HCT116 (cell line): ENCODE measurements around the gene SEMA4A.

Experiments used
- CBX3 ChIP-seq: IDR thresholded peaks from 2 replicates; pipeline ENCODE4 v1.6.1; 2012; ENCODE audit warnings: low read depth
- EGR1 ChIP-seq: IDR thresholded peaks from 2 replicates; pipeline ENCODE4 v1.6.1; 2012; ENCODE audit warnings: low read depth
- ELF1 ChIP-seq: IDR thresholded peaks from 2 replicates; pipeline ENCODE4 v1.6.1; 2012; ENCODE audit warnings: low read depth, borderline replicate concordance
- EZH2 ChIP-seq: fragments of 200-600 bp; sonication (generic); IDR thresholded peaks from 2 replicates; pipeline ENCODE4 v1.6.1; 2017; ENCODE audit warnings: antibody characterized with exemption, mixed run types
- EZH2phosphoT487 ChIP-seq: fragments of 200-600 bp; IDR thresholded peaks from 2 replicates; pipeline ENCODE4 v1.6.1; 2018; ENCODE audit warnings: antibody characterized with exemption, borderline replicate concordance
- FOSL1 ChIP-seq: IDR thresholded peaks from 2 replicates; pipeline ENCODE4 v1.6.1; 2012; ENCODE audit warnings: low read depth
- POLR2A ChIP-seq: IDR thresholded peaks from 2 replicates; pipeline ENCODE4 v1.7.0; 2011; ENCODE audit warnings: borderline replicate concordance; ENCODE audit not compliant: insufficient read depth, insufficient read length; ENCODE audit errors: extremely low read depth
- POLR2AphosphoS5 ChIP-seq: IDR thresholded peaks from 2 replicates; pipeline ENCODE4 v1.6.1; 2011; ENCODE audit warnings: mild to moderate bottlenecking, low read depth, low read length, moderate library complexity
- RAD21 ChIP-seq: IDR thresholded peaks from 2 replicates; pipeline ENCODE4 v1.6.1; 2012; ENCODE audit warnings: low read depth, mild to moderate bottlenecking
- SIN3A ChIP-seq: IDR thresholded peaks from 2 replicates; pipeline ENCODE4 v1.6.1; 2012; ENCODE audit warnings: low read depth
- YY1 ChIP-seq: IDR thresholded peaks from 2 replicates; pipeline ENCODE4 v1.6.1; 2011; ENCODE audit warnings: low read length, low read depth, moderate library complexity, mild to moderate bottlenecking; ENCODE audit not compliant: insufficient replicate concordance; ENCODE audit errors: extremely low read depth
- TF ChIP-seq, protein P1 (sequence below), 3 experiments: fragments of 200-600 bp in 1 of 3; sonication (generic) in 1 of 3; IDR thresholded peaks in 2 of 3; conservative IDR thresholded peaks in 1 of 3; 2 replicates each; pipeline ENCODE4 v1.5.1; 2012 to 2017; ENCODE audit warnings: low read depth in 2 of 3, low read length in 2 of 3, antibody characterized with exemption in 1 of 3, borderline replicate concordance in 1 of 3, control low read depth in 1 of 3, mild to moderate bottlenecking in 1 of 3, mixed read lengths in 1 of 3, mixed run types in 1 of 3, moderate library complexity in 1 of 3; ENCODE audit not compliant: insufficient read depth in 1 of 3
- TF ChIP-seq, protein P2 (sequence below): IDR thresholded peaks from 2 replicates; pipeline ENCODE4 v1.6.1; 2012; ENCODE audit warnings: low read depth
- TF ChIP-seq, protein P3 (sequence below): IDR thresholded peaks from 2 replicates; pipeline ENCODE4 v1.6.1; 2012

DNA sequence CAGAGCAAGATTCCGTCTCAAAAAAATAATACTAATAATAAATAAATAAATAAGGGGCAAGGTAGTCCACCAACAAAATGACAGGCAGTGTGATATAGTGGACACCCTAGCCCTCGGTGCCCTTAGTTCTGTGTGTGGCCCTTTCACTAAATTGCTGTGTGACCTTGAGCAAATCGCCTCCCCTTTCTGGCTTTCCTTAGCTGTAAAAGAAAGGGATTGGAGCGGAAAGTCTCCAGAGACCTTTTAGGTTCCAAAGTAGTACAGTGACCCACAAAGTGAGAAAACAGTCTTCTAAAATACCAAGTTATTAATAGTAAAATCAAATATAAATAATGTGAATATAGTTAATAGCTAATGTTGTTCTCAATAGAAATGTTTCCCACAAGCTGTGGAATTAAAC lies 31.3 kb upstream of the SEMA4A start:
- TF ChIP-seq, protein P1, sequence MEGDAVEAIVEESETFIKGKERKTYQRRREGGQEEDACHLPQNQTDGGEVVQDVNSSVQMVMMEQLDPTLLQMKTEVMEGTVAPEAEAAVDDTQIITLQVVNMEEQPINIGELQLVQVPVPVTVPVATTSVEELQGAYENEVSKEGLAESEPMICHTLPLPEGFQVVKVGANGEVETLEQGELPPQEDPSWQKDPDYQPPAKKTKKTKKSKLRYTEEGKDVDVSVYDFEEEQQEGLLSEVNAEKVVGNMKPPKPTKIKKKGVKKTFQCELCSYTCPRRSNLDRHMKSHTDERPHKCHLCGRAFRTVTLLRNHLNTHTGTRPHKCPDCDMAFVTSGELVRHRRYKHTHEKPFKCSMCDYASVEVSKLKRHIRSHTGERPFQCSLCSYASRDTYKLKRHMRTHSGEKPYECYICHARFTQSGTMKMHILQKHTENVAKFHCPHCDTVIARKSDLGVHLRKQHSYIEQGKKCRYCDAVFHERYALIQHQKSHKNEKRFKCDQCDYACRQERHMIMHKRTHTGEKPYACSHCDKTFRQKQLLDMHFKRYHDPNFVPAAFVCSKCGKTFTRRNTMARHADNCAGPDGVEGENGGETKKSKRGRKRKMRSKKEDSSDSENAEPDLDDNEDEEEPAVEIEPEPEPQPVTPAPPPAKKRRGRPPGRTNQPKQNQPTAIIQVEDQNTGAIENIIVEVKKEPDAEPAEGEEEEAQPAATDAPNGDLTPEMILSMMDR (IDR thresholded peaks at IDR 0.05 in 2 of 3, conservative IDR thresholded peaks at IDR 0.05 in 1 of 3; ENCODE audit: borderline replicate concordance in 1 of 3, insufficient read depth in 1 of 3, low read depth in 2 of 3, low read length in 2 of 3): no peak
- TF ChIP-seq POLR2AphosphoS5: no peak
- no peak for TF ChIP-seq EZH2
- TF ChIP-seq, protein P2, sequence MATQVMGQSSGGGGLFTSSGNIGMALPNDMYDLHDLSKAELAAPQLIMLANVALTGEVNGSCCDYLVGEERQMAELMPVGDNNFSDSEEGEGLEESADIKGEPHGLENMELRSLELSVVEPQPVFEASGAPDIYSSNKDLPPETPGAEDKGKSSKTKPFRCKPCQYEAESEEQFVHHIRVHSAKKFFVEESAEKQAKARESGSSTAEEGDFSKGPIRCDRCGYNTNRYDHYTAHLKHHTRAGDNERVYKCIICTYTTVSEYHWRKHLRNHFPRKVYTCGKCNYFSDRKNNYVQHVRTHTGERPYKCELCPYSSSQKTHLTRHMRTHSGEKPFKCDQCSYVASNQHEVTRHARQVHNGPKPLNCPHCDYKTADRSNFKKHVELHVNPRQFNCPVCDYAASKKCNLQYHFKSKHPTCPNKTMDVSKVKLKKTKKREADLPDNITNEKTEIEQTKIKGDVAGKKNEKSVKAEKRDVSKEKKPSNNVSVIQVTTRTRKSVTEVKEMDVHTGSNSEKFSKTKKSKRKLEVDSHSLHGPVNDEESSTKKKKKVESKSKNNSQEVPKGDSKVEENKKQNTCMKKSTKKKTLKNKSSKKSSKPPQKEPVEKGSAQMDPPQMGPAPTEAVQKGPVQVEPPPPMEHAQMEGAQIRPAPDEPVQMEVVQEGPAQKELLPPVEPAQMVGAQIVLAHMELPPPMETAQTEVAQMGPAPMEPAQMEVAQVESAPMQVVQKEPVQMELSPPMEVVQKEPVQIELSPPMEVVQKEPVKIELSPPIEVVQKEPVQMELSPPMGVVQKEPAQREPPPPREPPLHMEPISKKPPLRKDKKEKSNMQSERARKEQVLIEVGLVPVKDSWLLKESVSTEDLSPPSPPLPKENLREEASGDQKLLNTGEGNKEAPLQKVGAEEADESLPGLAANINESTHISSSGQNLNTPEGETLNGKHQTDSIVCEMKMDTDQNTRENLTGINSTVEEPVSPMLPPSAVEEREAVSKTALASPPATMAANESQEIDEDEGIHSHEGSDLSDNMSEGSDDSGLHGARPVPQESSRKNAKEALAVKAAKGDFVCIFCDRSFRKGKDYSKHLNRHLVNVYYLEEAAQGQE: no peak
- no peak for TF ChIP-seq FOSL1
- no peak for TF ChIP-seq POLR2A
- TF ChIP-seq YY1: no peak
- TF ChIP-seq EGR1: no peak
- no peak for TF ChIP-seq SIN3A
- no peak for TF ChIP-seq EZH2phosphoT487
- TF ChIP-seq, protein P3, sequence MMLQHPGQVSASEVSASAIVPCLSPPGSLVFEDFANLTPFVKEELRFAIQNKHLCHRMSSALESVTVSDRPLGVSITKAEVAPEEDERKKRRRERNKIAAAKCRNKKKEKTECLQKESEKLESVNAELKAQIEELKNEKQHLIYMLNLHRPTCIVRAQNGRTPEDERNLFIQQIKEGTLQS: no peak
- TF ChIP-seq ELF1: no peak
- TF ChIP-seq RAD21: no peak
- no peak for TF ChIP-seq CBX3
